H1 (cell line): Measurements from ENCODE around the gene LPAR6. TPM values are rescaled to one million over a fixed set of nuclear protein-coding genes. Genes with fewer than 3 reads are reported as not detected.

Source experiments
- CTCF ChIA-PET: fragments of 300-600 bp; sonication (Branson Sonifier 250); formaldehyde crosslinking; loops from one replicate; lab custom pipeline; 2021; ENCODE audit not compliant: partially characterized antibody; lab: Charles Lee
- POLR2A ChIA-PET: fragments of 300-600 bp; sonication (Branson Sonifier 250); formaldehyde crosslinking; loops from one replicate; lab custom pipeline; 2021; ENCODE audit warnings: inconsistent platforms; ENCODE audit not compliant: partially characterized antibody; lab: Charles Lee
- DNase-seq, 2 experiments: peaks; one replicate each; pipeline versions ENCODE4 v3.0.0 to v3.0.0-alpha.2; 2010 to 2022; ENCODE audit warnings: low spot score in 2 of 2, low read depth in 1 of 2, mixed read lengths in 1 of 2
- FAIRE-seq: peaks from 2 replicates; lab custom pipeline; 2011; peaks lifted over from hg19 to GRCh38; lab: Jason Lieb, UNC
- H2AFZ ChIP-seq: 2 replicates; pipeline ENCODE4 v1.8.1; 2012; ENCODE audit warnings: low read length, inconsistent platforms
- H2AK5ac ChIP-seq: 2 replicates; pipeline ENCODE4 v1.6.1; 2013; ENCODE audit warnings: low read depth, low read length
- H2BK120ac ChIP-seq: replicated peaks from 2 replicates; pipeline ENCODE3; 2013; ENCODE audit warnings: low read depth, low read length, inconsistent platforms
- H2BK12ac ChIP-seq: 2 replicates; pipeline ENCODE4 v1.6.1; 2013; ENCODE audit warnings: low read depth, low read length
- H2BK15ac ChIP-seq: 2 replicates; pipeline ENCODE4 v1.6.1; 2013; ENCODE audit warnings: low read length
- H2BK20ac ChIP-seq: 2 replicates; pipeline ENCODE4 v1.6.1; 2013; ENCODE audit warnings: low read length
- H2BK5ac ChIP-seq: 2 replicates; pipeline ENCODE4 v1.6.1; 2013; ENCODE audit warnings: low read depth, low read length
- H3K14ac ChIP-seq: 2 replicates; pipeline ENCODE4 v1.6.1; 2013; ENCODE audit warnings: inconsistent platforms; ENCODE audit not compliant: insufficient read length
- H3K18ac ChIP-seq: 2 replicates; pipeline ENCODE4 v1.6.1; 2013; ENCODE audit warnings: low read length; ENCODE audit errors: extremely low read depth
- H3K23ac ChIP-seq: 2 replicates; pipeline ENCODE4 v1.6.1; 2013; ENCODE audit warnings: inconsistent platforms; ENCODE audit not compliant: insufficient read length
- H3K23me2 ChIP-seq: 2 replicates; pipeline ENCODE4 v1.6.1; 2013; ENCODE audit warnings: low read depth, low read length
- H3K27ac ChIP-seq: 2 replicates; pipeline ENCODE4 v1.6.1; 2011; ENCODE audit warnings: low read depth, low read length, inconsistent platforms
- H3K27me3 ChIP-seq, 4 experiments: replicated peaks in 1 of 4; 1 replicate in 1 of 4; 2 replicates in 3 of 4; pipeline versions ENCODE4 v1.6.1 to v1.8.1; 2011 to 2013; ENCODE audit warnings: low read length in 3 of 4, mild to moderate bottlenecking in 3 of 4, inconsistent platforms in 2 of 4, mixed read lengths in 2 of 4, moderate library complexity in 1 of 4; ENCODE audit not compliant: control insufficient read depth in 3 of 4, insufficient read depth in 3 of 4; ENCODE audit errors: extremely low read depth in 1 of 4
- H3K36me3 ChIP-seq, 4 experiments: 2 replicates each; pipeline versions ENCODE4 v1.6.1 to v1.8.1; 2011 to 2013; ENCODE audit warnings: mild to moderate bottlenecking in 4 of 4, low read length in 3 of 4, moderate library complexity in 2 of 4, control low read depth in 1 of 4, inconsistent platforms in 1 of 4; ENCODE audit not compliant: insufficient read depth in 4 of 4, control insufficient read depth in 2 of 4
- H3K4ac ChIP-seq: replicated peaks from 2 replicates; pipeline ENCODE3; 2013; ENCODE audit warnings: low read length, low read depth, mixed read lengths, inconsistent platforms; ENCODE audit not compliant: insufficient read length
- H3K4me1 ChIP-seq, 4 experiments: replicated peaks in 1 of 4; 1 replicate in 1 of 4; 2 replicates in 3 of 4; pipeline versions ENCODE4 v1.6.1 to v1.8.1; 2011 to 2013; ENCODE audit warnings: low read length in 3 of 4, inconsistent platforms in 2 of 4, mixed read lengths in 1 of 4; ENCODE audit not compliant: insufficient read depth in 4 of 4, control insufficient read depth in 3 of 4
- H3K4me2 ChIP-seq, 2 experiments: 2 replicates each; pipeline versions ENCODE4 v1.6.1 to v1.8.1; 2011 to 2013; ENCODE audit warnings: low read depth in 2 of 2, low read length in 2 of 2, control low read depth in 1 of 2, inconsistent platforms in 1 of 2, mild to moderate bottlenecking in 1 of 2; ENCODE audit not compliant: insufficient read depth in 1 of 2
- H3K4me3 ChIP-seq, 4 experiments: fragments of 200-600, 300-600 bp in 1 of 4; sonication (generic), shearing (Covaris generic), sonication (Bioruptor Twin) in 1 of 4; 2 replicates each; pipeline versions ENCODE4 v1.5.1 to v1.8.1; 2011 to 2016; ENCODE audit warnings: low read length in 4 of 4, low read depth in 3 of 4, control low read depth in 2 of 4, inconsistent platforms in 2 of 4, mild to moderate bottlenecking in 2 of 4, mixed read lengths in 1 of 4, moderate library complexity in 1 of 4; ENCODE audit not compliant: insufficient read depth in 2 of 4; ENCODE audit errors: extremely low read depth in 1 of 4
- H3K56ac ChIP-seq: replicated peaks from 2 replicates; pipeline ENCODE3; 2013; ENCODE audit warnings: low read depth, mild to moderate bottlenecking, mixed read lengths, low read length, inconsistent platforms; ENCODE audit not compliant: insufficient read length
- H3K79me1 ChIP-seq: 2 replicates; pipeline ENCODE4 v1.6.1; 2013; ENCODE audit warnings: low read depth, low read length, control low read depth
- H3K79me2 ChIP-seq, 2 experiments: 2 replicates each; pipeline versions ENCODE4 v1.6.1 to v1.8.1; 2012 to 2013; ENCODE audit warnings: low read length in 2 of 2, mild to moderate bottlenecking in 2 of 2, inconsistent platforms in 1 of 2; ENCODE audit not compliant: insufficient read depth in 2 of 2, control insufficient read depth in 1 of 2
- H3K9ac ChIP-seq, 4 experiments: replicated peaks in 1 of 4; 1 replicate in 1 of 4; 2 replicates in 3 of 4; pipeline versions ENCODE4 v1.6.1 to v1.8.1; 2011 to 2013; ENCODE audit warnings: low read depth in 3 of 4, low read length in 3 of 4, control low read depth in 2 of 4, mild to moderate bottlenecking in 2 of 4, moderate library complexity in 2 of 4, inconsistent platforms in 1 of 4; ENCODE audit errors: extremely low read depth in 1 of 4
- H3K9me3 ChIP-seq, 2 experiments: 2 replicates each; pipeline versions ENCODE4 v1.6.1 to v1.8.1; 2012 to 2013; ENCODE audit warnings: mild to moderate bottlenecking in 2 of 2, moderate library complexity in 2 of 2, control low read depth in 1 of 2, inconsistent platforms in 1 of 2, low read depth in 1 of 2, low read length in 1 of 2, mixed read lengths in 1 of 2; ENCODE audit not compliant: insufficient read depth in 2 of 2
- H4K20me1 ChIP-seq, 2 experiments: replicated peaks in 1 of 2; 2 replicates each; pipeline versions ENCODE3 to v1.8.1; 2011 to 2013; ENCODE audit warnings: inconsistent platforms in 2 of 2, low read length in 2 of 2, mild to moderate bottlenecking in 1 of 2; ENCODE audit not compliant: insufficient read depth in 2 of 2, control insufficient read depth in 1 of 2
- H4K5ac ChIP-seq: 2 replicates; pipeline ENCODE4 v1.6.1; 2013; ENCODE audit warnings: low read length, low read depth, mixed read lengths, inconsistent platforms; ENCODE audit not compliant: insufficient read length
- H4K8ac ChIP-seq: 2 replicates; pipeline ENCODE4 v1.8.0; 2013; ENCODE audit warnings: mild to moderate bottlenecking, moderate library complexity, low read length, inconsistent platforms; ENCODE audit not compliant: insufficient read depth; ENCODE audit errors: extremely low read depth
- H4K91ac ChIP-seq: replicated peaks from 2 replicates; pipeline ENCODE3; 2013; ENCODE audit warnings: low read length, mixed read lengths, inconsistent platforms; ENCODE audit not compliant: insufficient read length
- CBX8 ChIP-seq: fragments of 300-800, 300-1000 bp; sonication (generic); IDR thresholded peaks from 2 replicates; pipeline ENCODE4 v1.7.1; 2016; ENCODE audit warnings: low read depth, low read length, borderline replicate concordance
- CHD2 ChIP-seq: IDR thresholded peaks from 2 replicates; pipeline ENCODE4 v1.6.1; 2012; ENCODE audit warnings: low read length, improper control_type of control experiment
- CREB1 ChIP-seq: IDR thresholded peaks from 2 replicates; pipeline ENCODE4 v1.6.1; 2012; ENCODE audit warnings: inconsistent platforms
- GABPA ChIP-seq: IDR thresholded peaks from 2 replicates; pipeline ENCODE4 v1.6.1; 2011; ENCODE audit warnings: mild to moderate bottlenecking, low read length, moderate library complexity, borderline replicate concordance; ENCODE audit not compliant: insufficient read depth
- HDAC2 ChIP-seq, 2 experiments: fragments of 300-600 bp in 1 of 2; sonication (generic) in 1 of 2; IDR thresholded peaks; 2 replicates each; pipeline ENCODE4 v1.6.1; 2011 to 2012; ENCODE audit warnings: low read depth in 2 of 2, low read length in 2 of 2, mild to moderate bottlenecking in 2 of 2, moderate library complexity in 2 of 2, borderline replicate concordance in 1 of 2, inconsistent platforms in 1 of 2
- HDAC6 ChIP-seq: IDR thresholded peaks from one replicate; pipeline ENCODE4 v1.7.1; 2012; ENCODE audit warnings: low read depth, mild to moderate bottlenecking, inconsistent platforms, low read length, moderate library complexity
- NANOG ChIP-seq: IDR thresholded peaks from 2 replicates; pipeline ENCODE4 v1.6.1; 2011; ENCODE audit warnings: low read length, low read depth, mild to moderate bottlenecking, inconsistent platforms; ENCODE audit not compliant: insufficient read depth, poor library complexity, severe bottlenecking
- PHF8 ChIP-seq: fragments of 200-600 bp; sonication (generic); conservative IDR thresholded peaks from 2 replicates; pipeline ENCODE4 v1.7.1; 2012; ENCODE audit warnings: low read depth, mild to moderate bottlenecking, inconsistent platforms, low read length, moderate library complexity
- RNF2 ChIP-seq: fragments of 200-900, 300-1000 bp; sonication (generic); IDR thresholded peaks from 2 replicates; pipeline ENCODE4 v1.7.1; 2016; ENCODE audit warnings: borderline replicate concordance, low read depth, mild to moderate bottlenecking, antibody characterized with exemption, low read length; ENCODE audit not compliant: poor library complexity, severe bottlenecking; ENCODE audit errors: missing control alignments
- SIX5 ChIP-seq: IDR thresholded peaks from 2 replicates; pipeline ENCODE4 v1.6.1; 2011; ENCODE audit warnings: mild to moderate bottlenecking, low read depth, low read length
- SP2 ChIP-seq: IDR thresholded peaks from 2 replicates; pipeline ENCODE4 v1.6.1; 2012; ENCODE audit warnings: mild to moderate bottlenecking, low read length, inconsistent platforms
- TAF7 ChIP-seq: optimal IDR thresholded peaks from 2 replicates; pipeline ENCODE3; 2011; ENCODE audit warnings: low read depth, mild to moderate bottlenecking, inconsistent platforms, low read length, moderate library complexity, borderline replicate concordance
- USF2 ChIP-seq: IDR thresholded peaks from 2 replicates; pipeline ENCODE4 v1.6.1; 2011; ENCODE audit warnings: low read length, improper control_type of control experiment
- WGBS, 2 experiments: shearing (Covaris generic) in 1 of 2; methylation state at CpG; one replicate each; pipeline versions ENCODE4 v1.1.6 to v1.1.7; 2013 to 2015; ENCODE audit warnings: low lambda C conversion rate in 2 of 2, mixed read lengths in 2 of 2, inconsistent platforms in 1 of 2, low coverage in 1 of 2, missing lambda C conversion rate in 1 of 2; ENCODE audit not compliant: insufficient replicate concordance in 2 of 2, insufficient coverage in 1 of 2, insufficient read length in 1 of 2; ENCODE audit errors: extremely low coverage in 1 of 2, missing lambda C conversion rate in 1 of 2; 5-methylcytosine and 5-hydroxymethylcytosine counted together
- polyA plus RNA-seq, 7 experiments: library from polyadenylated mRNA; depleted of rRNA in 3 of 7; stranded (reverse) in 5 of 7; unstranded in 2 of 7; fragments of >200 nt in 5 of 7; fragments of 200-250 nt in 2 of 7; gene quantifications; 1 replicate in 5 of 7; 2 replicates in 1 of 7; 4 replicates in 1 of 7; pipeline versions ENCODE4 v1.2.1 to v1.2.3, GENCODE V29; 2011 to 2013; ENCODE audit warnings: missing spikeins in 2 of 7, mixed read lengths in 2 of 7
- total RNA-seq: library from RNA; stranded (reverse); fragmentation: NEBNext Ultra II Directional; extraction: Animal tissue kit (Norgen Biotek cat#: 25700); gene quantifications from 2 replicates; pipeline ENCODE4 v1.2.1, GENCODE V29; 2021

LPAR6 gene
- total and polyA plus RNA-seq, 2 of the 8 experiments (the other 6 are each of a cell fraction or from before 2014, with no cell fraction given), result 0.50 to 0.97 TPM

- POLR2A ChIA-PET, result interaction anchor here (1.9 kb wide), 1 partner anchor 8 kb away, joined by 4 read pairs; no protein-coding TSS in a partner anchor
- no peak overlapping the region for H3K4ac ChIP-seq
- CTCF ChIA-PET, result interaction anchor here (0.6 to 1.9 kb wide), 2 partner anchors 107 to 351 kb away, joined by 3 to 4 read pairs; no protein-coding TSS in a partner anchor
- no peak for TF ChIP-seq PHF8
- TF ChIP-seq CBX8, result no peak
- no peak for TF ChIP-seq TAF7
- no peak for TF ChIP-seq USF2
- no peak for TF ChIP-seq HDAC2 (IDR thresholded peaks at IDR 0.05; ENCODE audit: borderline replicate concordance in 1 of 2, low read depth in 2 of 2, low read length in 2 of 2)
- no peak for TF ChIP-seq RNF2
- no peak for TF ChIP-seq HDAC6
- no peak for TF ChIP-seq CREB1
- TF ChIP-seq GABPA, result no peak
- TF ChIP-seq SIX5, result no peak
- TF ChIP-seq NANOG, result no peak
- TF ChIP-seq SP2, result no peak
- TF ChIP-seq CHD2, result no peak
These were observed 15.2 kb downstream of the LPAR6 start for GRCh38 chr13:48397744-48398143.

More at GRCh38 chr13:48397744-48398143, 15.2 kb downstream of the LPAR6 start:
- Histone ChIP-seq H3K56ac (no peak overlapping the region), H2AK5ac (no peak overlapping the region), H3K79me1 (no peaks in the 10 kb centered on the region), H3K23me2 (no peaks in the 10 kb centered on the region), H4K20me1 (no peaks in the 10 kb centered on the region), H3K9ac (no peak overlapping the region), H3K27ac (no peak overlapping the region), H2AFZ (no peak overlapping the region), H4K5ac (no peak overlapping the region), H3K18ac (no peak overlapping the region), H2BK120ac (no peak overlapping the region), H3K23ac (no peak overlapping the region), H4K91ac (no peak overlapping the region), H3K4me1 (no peaks in the 10 kb centered on the region), H3K27me3 (no peaks in the 10 kb centered on the region), H3K9me3 (no peaks in the 10 kb centered on the region), H3K4me2 (no peak overlapping the region), H3K79me2 (no peaks in the 10 kb centered on the region), H4K8ac (no peak overlapping the region), H3K14ac (no peak overlapping the region), H3K4me3 (no peak overlapping the region), H2BK12ac (no peak overlapping the region), H2BK5ac (no peak overlapping the region), H2BK15ac (no peak overlapping the region), H2BK20ac (no peak overlapping the region), H3K36me3 (no peaks in the 10 kb centered on the region)
- DNase-seq (no peak), FAIRE-seq (no peak)
- WGBS, 2 experiments, result 88% methylated on average over 1 of the region's 1 CpG; no CpG with 5 or more reads in 1 of the 2 experiments
